Peyer's patch (tissue), 4 donors: ENCODE results near the gene UBE4B. TPM values are rescaled to one million over a fixed set of nuclear protein-coding genes. Genes with fewer than 3 reads are reported as not detected.
A peak's percentile ranks its signal among the peaks of the same experiment; 100 is the strongest.

Experiments
- DNase-seq, 3 donors: peaks; one replicate each; pipeline ENCODE4 v3.0.0-alpha.2; 2017 to 2019
- H3K27ac ChIP-seq, 4 donors: fragments of 200-600 bp; sonication (generic); one replicate each; pipeline ENCODE4 v1.5.1; 2016 to 2019
- H3K27me3 ChIP-seq, 2 donors: fragments of 200-600 bp; sonication (generic); one replicate each; pipeline ENCODE4 v1.5.1; 2019
- H3K36me3 ChIP-seq, 3 donors: fragments of 200-600 bp; sonication (generic); one replicate each; pipeline ENCODE4 v1.5.1; 2016 to 2019
- H3K4me1 ChIP-seq, 4 donors: fragments of 200-600 bp; sonication (generic); one replicate each; pipeline ENCODE4 v1.5.1; 2016 to 2019
- H3K4me3 ChIP-seq, 4 donors: fragments of 200-600 bp; sonication (generic); 1 replicate in 3 of 4; 2 replicates in 1 of 4; pipeline ENCODE4 v1.5.1; 2016 to 2019; ENCODE audit warnings: mild to moderate bottlenecking in 1 of 4
- H3K9me3 ChIP-seq, 4 donors: fragments of 200-600 bp; sonication (generic); one replicate each; pipeline ENCODE4 v1.5.1; 2016 to 2019; ENCODE audit warnings: mild to moderate bottlenecking in 1 of 4
- CTCF ChIP-seq, 6 experiments: fragments of 450-650 bp in 4 of 6; fragments of 200-600 bp in 2 of 6; sonication (generic) in 1 of 6; IDR thresholded peaks; one replicate each; pipeline ENCODE4 v1.5.1; 2017 to 2019; ENCODE audit warnings: antibody characterized with exemption in 6 of 6, mild to moderate bottlenecking in 3 of 6, moderate library complexity in 1 of 6
- POLR2A ChIP-seq, 2 donors: fragments of 450-650 bp; IDR thresholded peaks; one replicate each; pipeline ENCODE4 v1.5.1; 2017; ENCODE audit warnings: antibody characterized with exemption in 2 of 2, mild to moderate bottlenecking in 2 of 2, moderate library complexity in 2 of 2
- total RNA-seq, 4 donors: library from RNA; depleted of rRNA; stranded (reverse); fragments of >200 nt; gene quantifications; one replicate each; pipeline ENCODE4 v1.1.0, GENCODE V29; 2016

UBE4B gene
- total RNA-seq, 4 donors from 2014 or later: 40.3 to 102 (median 67.8) TPM

DNA sequence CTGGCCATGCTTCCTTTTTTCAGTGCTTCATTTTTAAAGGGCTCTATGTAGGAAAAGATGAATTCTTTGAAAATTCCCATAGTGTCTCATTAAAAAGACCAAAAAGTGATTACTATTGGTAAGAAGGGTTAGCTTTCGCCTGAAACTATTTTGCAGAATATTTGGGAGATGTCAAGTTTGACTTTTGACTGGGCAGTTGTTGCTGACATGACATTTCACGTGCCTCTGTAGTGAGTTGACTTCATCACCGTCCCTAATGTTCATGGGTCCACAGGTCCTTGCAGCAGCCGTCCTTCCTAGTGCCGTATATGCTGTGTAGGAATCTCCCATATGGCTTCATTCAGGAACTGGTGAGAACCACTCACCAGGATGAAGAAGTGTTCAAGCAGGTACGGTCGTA, 88.9 kb downstream of the UBE4B start:
- no peaks in the 10 kb centered on the region for H3K4me1 ChIP-seq
- no peaks in the 10 kb centered on the region for H3K9me3 ChIP-seq
- TF ChIP-seq CTCF (IDR thresholded peaks at IDR 0.05) (no peak), POLR2A (IDR thresholded peaks at IDR 0.05) (no peak)
- H3K36me3 ChIP-seq: peaks cover 0 to 66% (median 0%) of the 10 kb centered on the region in 3 donors
- H3K4me3 ChIP-seq: no peak overlapping the region
- no peak for DNase-seq
- H3K27me3 ChIP-seq: no peaks in the 10 kb centered on the region
- H3K27ac ChIP-seq: peak overlapping the region in 1 of 4 donors; percentile 29

GRCh38 chr1:10122926-10123325, 90.2 kb downstream of the UBE4B start:
- Histone ChIP-seq H3K4me1 (no peaks in the 10 kb centered on the region), H3K27me3 (no peaks in the 10 kb centered on the region), H3K27ac (peak overlapping the region in 1 of 4 donors; percentile 29), H3K9me3 (no peaks in the 10 kb centered on the region), H3K4me3 (no peak overlapping the region), H3K36me3 (peaks cover 0 to 56% (median 0%) of the 10 kb centered on the region in 3 donors)
- no peak for DNase-seq
- TF ChIP-seq POLR2A (IDR thresholded peaks at IDR 0.05) (no peak), CTCF (IDR thresholded peaks at IDR 0.05) (no peak)

DNA sequence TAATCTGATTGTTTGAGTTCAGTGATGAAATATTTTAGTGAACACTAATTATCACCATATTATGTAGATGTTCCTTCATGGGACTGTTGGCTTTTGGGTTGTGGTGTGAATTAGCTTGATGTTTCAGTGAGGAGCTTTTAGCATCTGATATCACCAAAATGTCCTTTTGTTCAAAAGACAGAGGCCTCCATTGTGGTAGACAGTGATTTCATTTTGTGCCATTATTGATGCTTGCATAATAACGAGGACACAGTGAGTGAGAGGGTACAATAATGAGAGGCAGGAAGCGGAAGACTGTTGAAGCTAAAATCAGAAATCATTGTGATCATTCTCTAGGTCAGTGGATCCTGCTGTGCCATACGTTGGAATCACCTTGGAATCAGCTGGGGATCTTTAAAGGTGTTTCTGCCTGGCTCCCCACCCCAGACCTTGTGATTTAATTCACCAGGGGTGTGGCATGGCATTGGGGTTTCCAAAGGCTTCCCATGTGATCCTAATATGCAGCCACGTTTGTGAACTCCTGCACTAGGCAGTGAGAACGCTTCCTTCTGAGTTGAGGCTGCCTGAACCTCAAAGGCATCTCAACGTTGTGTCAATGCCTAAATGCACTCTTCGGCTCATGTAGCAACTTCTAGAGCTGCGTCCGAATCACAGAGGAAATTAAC, 95.5 kb downstream of the UBE4B start:
- H3K27me3 ChIP-seq: no peaks in the 10 kb centered on the region
- H3K4me3 ChIP-seq: no peak overlapping the region
- no peak for DNase-seq
- no peak for TF ChIP-seq CTCF (IDR thresholded peaks at IDR 0.05)
- TF ChIP-seq POLR2A (IDR thresholded peaks at IDR 0.05): no peak
- no peaks in the 10 kb centered on the region for H3K9me3 ChIP-seq
- peaks cover 0 to 71% (median 0%) of the 10 kb centered on the region in 3 donors for H3K36me3 ChIP-seq
- H3K27ac ChIP-seq: no peak overlapping the region
- no peaks in the 10 kb centered on the region for H3K4me1 ChIP-seq

DNA sequence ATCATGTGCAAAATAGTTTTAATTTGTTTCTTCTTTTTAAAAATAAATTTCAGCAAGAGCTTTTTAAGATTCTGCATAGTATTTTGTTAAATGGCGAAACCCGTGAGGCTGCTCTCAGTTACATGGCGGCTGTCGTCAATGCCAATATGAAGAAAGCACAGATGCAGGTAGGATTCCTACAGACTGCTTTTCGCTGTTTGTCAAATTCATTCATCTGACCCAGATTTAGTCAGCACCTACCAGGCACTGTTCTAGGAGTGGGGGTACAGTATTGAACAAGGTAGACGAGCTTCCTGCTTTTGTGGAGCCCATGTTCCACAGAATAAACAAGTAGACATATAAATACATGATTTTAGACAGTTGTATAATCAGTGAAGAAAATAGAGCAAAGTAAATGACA, 99.6 kb downstream of the UBE4B start:
- peaks cover 0 to 84% (median 0%) of the 10 kb centered on the region in 3 donors for H3K36me3 ChIP-seq
- TF ChIP-seq POLR2A (IDR thresholded peaks at IDR 0.05): no peak
- H3K4me3 ChIP-seq: no peak overlapping the region
- no peaks in the 10 kb centered on the region for H3K4me1 ChIP-seq
- no peak overlapping the region for H3K27ac ChIP-seq
- DNase-seq: no peak
- H3K9me3 ChIP-seq: no peaks in the 10 kb centered on the region
- H3K27me3 ChIP-seq: no peaks in the 10 kb centered on the region

DNA sequence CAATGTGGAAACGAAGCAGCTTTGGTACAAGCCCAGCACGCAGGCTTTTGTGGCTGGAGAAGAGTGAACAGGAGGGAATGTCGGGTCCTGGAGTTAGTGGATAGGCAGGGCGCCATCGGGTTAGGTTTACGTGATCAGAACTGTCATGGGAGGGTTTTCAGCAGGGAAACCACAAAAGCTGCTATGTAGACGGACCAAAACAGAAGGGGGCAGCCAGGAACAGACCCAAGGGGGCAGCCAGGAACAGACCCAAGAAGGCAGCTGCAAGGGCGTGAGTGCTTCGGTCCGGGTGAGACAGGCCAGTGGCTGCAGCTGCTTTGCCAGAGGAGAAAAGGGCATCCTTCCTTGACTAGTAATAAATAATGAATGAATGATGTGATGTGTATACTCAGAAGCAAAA, 100.1 kb downstream of the UBE4B start:
- Histone ChIP-seq H3K9me3 (no peaks in the 10 kb centered on the region), H3K36me3 (peaks cover 0 to 84% (median 0%) of the 10 kb centered on the region in 3 donors)
- TF ChIP-seq CTCF (IDR thresholded peaks at IDR 0.05) (no peak), POLR2A (IDR thresholded peaks at IDR 0.05) (no peak)

GRCh38 chr1:10140981-10141380, 108.2 kb downstream of the UBE4B start:
- DNase-seq: no peak
- peaks cover 0 to 47% (median 0%) of the 10 kb centered on the region in 3 donors for H3K36me3 ChIP-seq
- TF ChIP-seq POLR2A (IDR thresholded peaks at IDR 0.05) (no peak), CTCF (IDR thresholded peaks at IDR 0.05) (no peak)
- H3K27ac ChIP-seq: no peak overlapping the region
- no peak overlapping the region for H3K4me3 ChIP-seq
- no peaks in the 10 kb centered on the region for H3K27me3 ChIP-seq
- H3K9me3 ChIP-seq: no peaks in the 10 kb centered on the region
- H3K4me1 ChIP-seq: no peaks in the 10 kb centered on the region

More for the DNA sequence above, 100.1 kb downstream of the UBE4B start:
- H3K4me1 ChIP-seq: no peaks in the 10 kb centered on the region
- H3K27ac ChIP-seq: no peak overlapping the region
- DNase-seq: no peak
- no peak overlapping the region for H3K4me3 ChIP-seq
- no peaks in the 10 kb centered on the region for H3K27me3 ChIP-seq
